A673 (cell line): ENCODE data around the gene DCHS1. TPM values are rescaled to one million over a fixed set of nuclear protein-coding genes. Genes with fewer than 3 reads are reported as not detected.

Experiments
- BruUV-seq: library from RNA; stranded (reverse); fragments of 400-500 nt; replicated peaks from 2 replicates; lab custom pipeline; 2021; lab: Mats Ljungman, UMichigan
- CTCF ChIA-PET: fragments of 300-600 bp; sonication (Branson Sonifier 250); formaldehyde crosslinking; loops from one replicate; lab custom pipeline; 2022; ENCODE audit warnings: antibody characterized with exemption; lab: Charles Lee
- POLR2A ChIA-PET: fragments of 300-600 bp; sonication (Branson Sonifier 250); formaldehyde crosslinking; loops from one replicate; lab custom pipeline; 2022; ENCODE audit warnings: antibody characterized with exemption; ENCODE audit not compliant: low non-redundant PET; lab: Charles Lee
- DNase-seq: peaks from one replicate; pipeline ENCODE4 v3.0.0-alpha.2; 2015; ENCODE audit warnings: low spot score
- H3K27ac ChIP-seq: fragments of 200-600 bp; sonication (generic); 2 replicates; pipeline ENCODE4 v1.5.1; 2016; ENCODE audit warnings: mixed run types, low read depth, mild to moderate bottlenecking, mixed read lengths, antibody characterized with exemption, low read length; ENCODE audit not compliant: poor library complexity, severe bottlenecking
- H3K27me3 ChIP-seq: fragments of 200-600 bp; sonication (generic); replicated peaks from 2 replicates; pipeline ENCODE4 v1.6.1; 2017; ENCODE audit warnings: mixed run types, low read depth, mild to moderate bottlenecking, mixed read lengths, antibody characterized with exemption, low read length; ENCODE audit not compliant: insufficient read depth, poor library complexity
- H3K36me3 ChIP-seq: fragments of 200-600 bp; sonication (generic); 2 replicates; pipeline ENCODE4 v1.6.1; 2016; ENCODE audit warnings: mixed run types, mild to moderate bottlenecking, mixed read lengths, antibody characterized with exemption, low read length; ENCODE audit not compliant: insufficient read depth, poor library complexity, severe bottlenecking
- H3K4me1 ChIP-seq: fragments of 200-600 bp; sonication (generic); 2 replicates; pipeline ENCODE4 v1.6.1; 2017; ENCODE audit warnings: mixed run types, mild to moderate bottlenecking, mixed read lengths, antibody characterized with exemption, low read length; ENCODE audit not compliant: insufficient read depth, poor library complexity, severe bottlenecking
- H3K4me3 ChIP-seq: fragments of 200-600 bp; sonication (generic); 2 replicates; pipeline ENCODE4 v1.5.1; 2016; ENCODE audit warnings: low read depth, mixed run types, mild to moderate bottlenecking, mixed read lengths, low read length; ENCODE audit not compliant: poor library complexity, severe bottlenecking
- H3K9me3 ChIP-seq: fragments of 200-600 bp; sonication (generic); 2 replicates; pipeline ENCODE4 v1.6.1; 2016; ENCODE audit warnings: mixed run types, low read depth, mild to moderate bottlenecking, mixed read lengths, antibody characterized with exemption, low read length; ENCODE audit not compliant: poor library complexity, severe bottlenecking
- CTCF ChIP-seq: fragments of 300-800, 200-600 bp; sonication (generic); conservative IDR thresholded peaks from 2 replicates; pipeline ENCODE4 v1.5.1; 2017; ENCODE audit warnings: low read depth, mild to moderate bottlenecking, antibody characterized with exemption, low read length, moderate library complexity, mixed read lengths
- EZH2 ChIP-seq: fragments of 200-600 bp; sonication (generic); IDR thresholded peaks from 2 replicates; pipeline ENCODE4 v1.6.1; 2017; ENCODE audit warnings: borderline replicate concordance, low read depth, mild to moderate bottlenecking, mixed read lengths, antibody characterized with exemption, low read length; ENCODE audit not compliant: poor library complexity, severe bottlenecking
- intact Hi-C: fragments of 100-400 bp; cut with micrococcal nuclease; formaldehyde crosslinking; loops from one replicate; pipeline ENCODE4 v1.10.0; 2022; ENCODE audit not compliant: unreplicated experiment
- total RNA-seq: library from RNA; stranded (reverse); gene quantifications from 2 replicates; pipeline ENCODE4 v1.2.3, GENCODE V29; 2021

DCHS1 gene
- total RNA-seq, 1 experiment from 2014 or later, result 17.6 TPM

DNA sequence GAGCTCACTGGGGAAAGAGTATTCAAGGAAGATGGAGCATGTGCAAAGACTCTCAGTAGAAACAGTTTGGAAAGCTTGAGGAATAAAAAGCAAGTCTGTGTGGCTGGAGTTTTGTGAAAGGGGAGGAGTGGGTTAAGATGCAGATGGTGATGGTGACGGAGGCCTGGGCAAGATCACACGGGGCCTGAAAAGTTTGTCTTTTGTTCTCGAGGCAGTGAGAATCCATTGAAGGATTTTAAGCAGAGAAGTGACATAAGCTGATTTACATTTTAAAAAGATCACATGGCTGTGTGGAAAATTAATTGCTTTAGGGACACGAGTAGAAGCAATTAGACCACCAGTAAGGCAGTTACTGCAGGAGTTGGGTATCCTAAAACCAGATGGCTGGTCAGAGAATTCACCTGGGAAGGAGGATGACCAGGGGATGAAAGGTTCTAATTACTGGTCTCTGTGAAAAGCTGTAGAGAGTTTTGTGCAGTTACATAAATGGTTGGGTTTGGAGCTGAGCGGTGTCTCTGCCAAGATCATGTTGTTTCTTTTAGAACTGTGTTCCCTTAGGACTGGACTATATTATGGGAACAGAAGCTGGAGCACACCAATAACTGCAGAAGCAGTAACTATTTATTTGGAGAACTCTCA is 59.3 kb downstream of the DCHS1 start:
- H3K27ac ChIP-seq, result no peak overlapping the region
- BruUV-seq, result no TSS peak
- intact Hi-C loops, result no loop called here
- no peaks in the 10 kb centered on the region for H3K9me3 ChIP-seq
- no peak for TF ChIP-seq EZH2
- TF ChIP-seq CTCF, result no peak
- no peaks in the 10 kb centered on the region for H3K27me3 ChIP-seq
- no peaks in the 10 kb centered on the region for H3K4me1 ChIP-seq
- POLR2A ChIA-PET, result interaction anchor here (0.6 kb wide), 1 partner anchor 72 kb away, joined by 3 read pairs; no protein-coding TSS in a partner anchor
- DNase-seq, result no peak
- H3K36me3 ChIP-seq, result peaks cover 32% of the 10 kb centered on the region
- H3K4me3 ChIP-seq, result no peak overlapping the region
- CTCF ChIA-PET, result no interaction called here

- TF ChIP-seq CTCF, result no peak
- no peak for TF ChIP-seq EZH2
- no peak for DNase-seq
- no TSS peak for BruUV-seq
- no peak overlapping the region for H3K4me3 ChIP-seq
- H3K27ac ChIP-seq, result no peak overlapping the region
- peaks cover 11% of the 10 kb centered on the region for H3K36me3 ChIP-seq
- ChIA-PET POLR2A (no interaction called here), CTCF (no interaction called here)
- no peaks in the 10 kb centered on the region for H3K4me1 ChIP-seq
- H3K9me3 ChIP-seq, result no peaks in the 10 kb centered on the region
- intact Hi-C loops, result no loop called here
- H3K27me3 ChIP-seq, result no peaks in the 10 kb centered on the region
Measured at GRCh38 chr11:6594142-6594768, 61.4 kb downstream of the DCHS1 start.

GRCh38 chr11:6588018-6588417 is 67.6 kb downstream of the DCHS1 start:
- intact Hi-C loops, result no loop called here
- no TSS peak for BruUV-seq
- Histone ChIP-seq H3K4me1 (no peaks in the 10 kb centered on the region), H3K27ac (no peak overlapping the region), H3K27me3 (no peaks in the 10 kb centered on the region), H3K4me3 (no peak overlapping the region), H3K9me3 (peaks cover 10% of the 10 kb centered on the region), H3K36me3 (no peaks in the 10 kb centered on the region)
- CTCF ChIA-PET, result no interaction called here
- POLR2A ChIA-PET, result no interaction called here
- no peak for DNase-seq
- no peak for TF ChIP-seq EZH2
- TF ChIP-seq CTCF, result no peak
